GM12892 (cell line): Measurements from ENCODE around the gene ZNF845.

Experiments
- POLR2A ChIP-seq: IDR thresholded peaks from 2 replicates; pipeline ENCODE4 v1.6.1; 2011; ENCODE audit warnings: low read depth, low read length, control low read depth
- POLR2AphosphoS5 ChIP-seq: IDR thresholded peaks from 2 replicates; pipeline ENCODE4 v1.6.1; 2011; ENCODE audit warnings: low read depth, low read length, control low read depth
- TAF1 ChIP-seq: IDR thresholded peaks from 2 replicates; pipeline ENCODE4 v1.6.1; 2011; ENCODE audit warnings: low read depth, mild to moderate bottlenecking, control low read depth, low read length, borderline replicate concordance

- TF ChIP-seq POLR2A (no peak), TAF1 (no peak), POLR2AphosphoS5 (no peak)
These were observed 62.9 kb downstream of the ZNF845 start for GRCh38 chr19:53396525-53396868.
